GM23248 (cell line): Measurements from ENCODE around the gene FARP2.

ENCODE experiments used
- EZH2 ChIP-seq: fragments of 200-600 bp; sonication (generic); IDR thresholded peaks from 2 replicates; pipeline ENCODE4 v1.6.1; 2018; ENCODE audit warnings: antibody characterized with exemption, mild to moderate bottlenecking; ENCODE audit not compliant: insufficient read depth, poor library complexity, severe bottlenecking
- EZH2phosphoT487 ChIP-seq: fragments of 200-600 bp; sonication (generic); IDR thresholded peaks from 2 replicates; pipeline ENCODE4 v1.6.1; 2018; ENCODE audit warnings: antibody characterized with exemption, moderate library complexity, mild to moderate bottlenecking, low read depth; ENCODE audit not compliant: insufficient read depth

- TF ChIP-seq EZH2phosphoT487 (no peak), EZH2 (no peak)
Measured at GRCh38 chr2:241334813-241335212, 21.3 kb upstream of the FARP2 start.
